Central memory CD8-positive, alpha-beta T cell (primary cell): Measurements from ENCODE around the gene GINS2.
A peak's percentile ranks its signal among the peaks of the same experiment; 100 is the strongest.

Experiments
- ATAC-seq: fragments of 150-1000 bp; cut with Tn5 transposase; replicated peaks from 2 replicates; pipeline ENCODE4 v1.10.0; 2022; ENCODE audit warnings: mild to moderate bottlenecking, moderate FRiP score, moderate number of reproducible peaks; ENCODE audit not compliant: poor library complexity, severe bottlenecking; ENCODE audit errors: extremely low read depth
- DNase-seq, 2 donors: peaks; one replicate each; pipeline ENCODE4 v3.0.0; 2021; ENCODE audit warnings: low spot score in 2 of 2
- H3K27ac Mint-ChIP-seq: one replicate; pipeline ENCODE4 v1.8.0; 2022; ENCODE audit warnings: low read depth, mild to moderate bottlenecking, moderate library complexity, mixed read lengths
- H3K27me3 Mint-ChIP-seq: one replicate; pipeline ENCODE4 v1.8.0; 2022; ENCODE audit warnings: mixed read lengths
- H3K36me3 Mint-ChIP-seq: one replicate; pipeline ENCODE4 v1.8.0; 2022; ENCODE audit warnings: mild to moderate bottlenecking, moderate library complexity, mixed read lengths; ENCODE audit not compliant: insufficient read depth
- H3K4me1 Mint-ChIP-seq: one replicate; pipeline ENCODE4 v1.8.0; 2022; ENCODE audit warnings: mixed read lengths
- H3K4me3 Mint-ChIP-seq: one replicate; pipeline ENCODE4 v1.8.0; 2022; ENCODE audit warnings: mild to moderate bottlenecking, moderate library complexity, mixed read lengths
- H3K9me3 Mint-ChIP-seq: one replicate; pipeline ENCODE4 v1.8.0; 2022; ENCODE audit warnings: mixed read lengths

The GINS2 gene

GRCh38 chr16:85680352-85680944 is 8.3 kb downstream of the GINS2 start:
- no peaks in the 10 kb centered on the region for H3K9me3 Mint-ChIP-seq
- H3K27me3 Mint-ChIP-seq: no peaks in the 10 kb centered on the region
- H3K4me3 Mint-ChIP-seq: peak overlapping the region; percentile 38
- peaks cover 11% of the 10 kb centered on the region for H3K4me1 Mint-ChIP-seq
- peaks cover 8% of the 10 kb centered on the region for H3K36me3 Mint-ChIP-seq
- DNase-seq (no peak), ATAC-seq (no peak)
- peak overlapping the region; percentile 71 for H3K27ac Mint-ChIP-seq

GRCh38 chr16:85679870-85680269 is 8.9 kb downstream of the GINS2 start:
- Mint-ChIP-seq H3K4me3 (no peak overlapping the region), H3K27ac (peak overlapping the region; percentile 71), H3K9me3 (no peaks in the 10 kb centered on the region), H3K4me1 (peaks cover 11% of the 10 kb centered on the region), H3K36me3 (peaks cover 13% of the 10 kb centered on the region), H3K27me3 (no peaks in the 10 kb centered on the region)
- DNase-seq (no peak), ATAC-seq (no peak)

GRCh38 chr16:85678821-85679220 is 9.9 kb downstream of the GINS2 start:
- Mint-ChIP-seq H3K4me3 (no peak overlapping the region), H3K9me3 (no peaks in the 10 kb centered on the region), H3K4me1 (peaks cover 11% of the 10 kb centered on the region), H3K36me3 (peaks cover 24% of the 10 kb centered on the region), H3K27me3 (no peaks in the 10 kb centered on the region), H3K27ac (no peak overlapping the region)
- ATAC-seq (no peak), DNase-seq (no peak)

- Mint-ChIP-seq H3K27me3 (no peaks in the 10 kb centered on the region), H3K4me3 (no peak overlapping the region), H3K9me3 (no peaks in the 10 kb centered on the region), H3K27ac (no peak overlapping the region), H3K4me1 (peaks cover 11% of the 10 kb centered on the region), H3K36me3 (peaks cover 29% of the 10 kb centered on the region)
- no peak for DNase-seq
- ATAC-seq: no peak
These were observed 10.7 kb downstream of the GINS2 start for GRCh38 chr16:85678016-85678415.

- ATAC-seq (no peak), DNase-seq (no peak)
- Mint-ChIP-seq H3K9me3 (no peaks in the 10 kb centered on the region), H3K36me3 (peaks cover 33% of the 10 kb centered on the region), H3K27ac (no peak overlapping the region), H3K4me1 (peaks cover 11% of the 10 kb centered on the region), H3K4me3 (no peak overlapping the region), H3K27me3 (no peaks in the 10 kb centered on the region)
These were observed 11.3 kb downstream of the GINS2 start for GRCh38 chr16:85677383-85677967.

- H3K4me3 Mint-ChIP-seq: no peak overlapping the region
- H3K36me3 Mint-ChIP-seq: peaks cover 41% of the 10 kb centered on the region
- no peaks in the 10 kb centered on the region for H3K9me3 Mint-ChIP-seq
- DNase-seq: no peak
- peaks cover 11% of the 10 kb centered on the region for H3K4me1 Mint-ChIP-seq
- no peak overlapping the region for H3K27ac Mint-ChIP-seq
- ATAC-seq: no peak
- H3K27me3 Mint-ChIP-seq: no peaks in the 10 kb centered on the region
These were observed 12.3 kb downstream of the GINS2 start for GRCh38 chr16:85676466-85676865.

GRCh38 chr16:85675251-85675874 is 13.4 kb downstream of the GINS2 start:
- ATAC-seq (no peak), DNase-seq (no peak)
- Mint-ChIP-seq H3K36me3 (peaks cover 47% of the 10 kb centered on the region), H3K9me3 (no peaks in the 10 kb centered on the region), H3K4me3 (no peak overlapping the region), H3K27ac (peak overlapping the region; percentile 45), H3K27me3 (no peaks in the 10 kb centered on the region), H3K4me1 (peaks cover 3% of the 10 kb centered on the region)

- H3K4me3 Mint-ChIP-seq: no peak overlapping the region
- H3K27ac Mint-ChIP-seq: peak overlapping the region; percentile 45
- no peak for ATAC-seq
- no peaks in the 10 kb centered on the region for H3K4me1 Mint-ChIP-seq
- H3K36me3 Mint-ChIP-seq: peaks cover 52% of the 10 kb centered on the region
- DNase-seq: no peak
- no peaks in the 10 kb centered on the region for H3K9me3 Mint-ChIP-seq
- no peaks in the 10 kb centered on the region for H3K27me3 Mint-ChIP-seq
These were observed 13.9 kb downstream of the GINS2 start for GRCh38 chr16:85674828-85675227.

- Mint-ChIP-seq H3K9me3 (no peaks in the 10 kb centered on the region), H3K4me1 (no peaks in the 10 kb centered on the region), H3K27me3 (no peaks in the 10 kb centered on the region), H3K27ac (peak overlapping the region; percentile 45), H3K36me3 (peaks cover 53% of the 10 kb centered on the region), H3K4me3 (no peak overlapping the region)
- DNase-seq (no peak), ATAC-seq (no peak)
These were observed 14.4 kb downstream of the GINS2 start for GRCh38 chr16:85674418-85674755.

GRCh38 chr16:85673529-85674417 is 15.0 kb downstream of the GINS2 start:
- H3K36me3 Mint-ChIP-seq: peaks cover 58% of the 10 kb centered on the region

GRCh38 chr16:85670840-85671239 is 17.9 kb downstream of the GINS2 start:
- Mint-ChIP-seq H3K4me3 (no peak overlapping the region), H3K9me3 (no peaks in the 10 kb centered on the region), H3K4me1 (no peaks in the 10 kb centered on the region), H3K36me3 (peaks cover 68% of the 10 kb centered on the region), H3K27ac (peak overlapping the region; percentile 35), H3K27me3 (no peaks in the 10 kb centered on the region)
- no peak for ATAC-seq
- no peak for DNase-seq

More at GRCh38 chr16:85673529-85674417, 15.0 kb downstream of the GINS2 start:
- Mint-ChIP-seq H3K9me3 (no peaks in the 10 kb centered on the region), H3K27me3 (no peaks in the 10 kb centered on the region), H3K27ac (peak overlapping the region; percentile 45), H3K4me1 (no peaks in the 10 kb centered on the region), H3K4me3 (no peak overlapping the region)
- no peak for DNase-seq
- no peak for ATAC-seq

GRCh38 chr16:85668676-85669424 is 19.9 kb downstream of the GINS2 start:
- Mint-ChIP-seq H3K9me3 (no peaks in the 10 kb centered on the region), H3K36me3 (peaks cover 57% of the 10 kb centered on the region), H3K4me3 (no peak overlapping the region), H3K27me3 (no peaks in the 10 kb centered on the region), H3K27ac (no peak overlapping the region), H3K4me1 (no peaks in the 10 kb centered on the region)
- ATAC-seq (no peak), DNase-seq (no peak)
